GM18499 (cell line): ENCODE results near the gene NME9.
"Not testable (repeated sequence)": the region's sequence is repeated elsewhere in the genome, so short reads cannot be mapped to it uniquely, and the experiment has no call there.

Experiments used
- ATAC-seq: cut with Tn5 transposase; IDR thresholded peaks from one replicate; pipeline ENCODE4 v1.9.1; 2021; ENCODE audit warnings: moderate number of reproducible peaks; ENCODE audit not compliant: insufficient read depth, unreplicated experiment

Gene NME9, protein sequence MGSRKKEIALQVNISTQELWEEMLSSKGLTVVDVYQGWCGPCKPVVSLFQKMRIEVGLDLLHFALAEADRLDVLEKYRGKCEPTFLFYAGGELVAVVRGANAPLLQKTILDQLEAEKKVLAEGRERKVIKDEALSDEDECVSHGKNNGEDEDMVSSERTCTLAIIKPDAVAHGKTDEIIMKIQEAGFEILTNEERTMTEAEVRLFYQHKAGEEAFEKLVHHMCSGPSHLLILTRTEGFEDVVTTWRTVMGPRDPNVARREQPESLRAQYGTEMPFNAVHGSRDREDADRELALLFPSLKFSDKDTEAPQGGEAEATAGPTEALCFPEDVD

DNA sequence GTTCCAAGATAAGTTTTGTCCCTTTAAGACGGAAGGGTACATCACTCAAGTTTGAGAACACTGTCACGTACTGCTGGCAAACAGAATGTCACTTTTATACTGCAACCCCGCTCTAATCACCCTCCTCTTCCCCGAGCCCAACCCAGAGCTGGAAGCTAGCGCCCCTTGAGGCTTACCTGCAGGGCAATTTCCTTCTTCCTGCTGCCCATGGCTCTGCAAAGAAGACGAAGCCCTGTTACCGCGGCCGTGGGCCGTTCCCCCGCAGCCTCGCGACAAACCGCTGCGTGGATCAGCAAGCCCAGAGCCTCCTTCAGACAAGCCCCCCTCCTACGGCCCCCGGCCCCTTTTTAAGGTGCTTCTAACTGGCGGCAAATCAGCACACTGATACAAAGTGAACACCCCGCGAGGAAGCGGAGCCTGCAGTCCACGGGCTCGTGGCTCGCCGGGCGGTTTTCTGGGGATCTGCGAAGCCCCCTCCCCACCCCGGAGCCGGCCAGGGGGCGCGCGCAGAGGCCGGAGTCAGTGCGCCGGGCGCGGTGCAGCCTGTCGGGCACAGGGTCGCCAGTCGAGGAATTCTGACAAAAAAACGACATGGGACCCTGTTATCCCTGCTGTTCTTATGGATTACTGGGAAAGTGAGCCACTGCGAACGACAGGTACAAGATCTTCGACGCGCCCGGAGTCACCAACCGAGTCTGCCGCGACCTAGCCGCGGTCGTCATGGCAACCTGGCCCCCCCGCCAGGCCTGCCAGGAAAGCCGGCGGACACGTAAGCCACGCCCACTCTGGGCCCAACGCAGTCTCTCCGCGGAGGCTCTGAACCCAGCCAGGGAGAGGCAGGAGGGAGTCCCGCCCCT is at the start of gene NME9:
Gene NME9, minus strand, starts transcription at position 725 of the 857 bp plus-strand sequence. Its CDS starts 516 bp downstream, at position 209.
- ATAC-seq, result no peak

DNA sequence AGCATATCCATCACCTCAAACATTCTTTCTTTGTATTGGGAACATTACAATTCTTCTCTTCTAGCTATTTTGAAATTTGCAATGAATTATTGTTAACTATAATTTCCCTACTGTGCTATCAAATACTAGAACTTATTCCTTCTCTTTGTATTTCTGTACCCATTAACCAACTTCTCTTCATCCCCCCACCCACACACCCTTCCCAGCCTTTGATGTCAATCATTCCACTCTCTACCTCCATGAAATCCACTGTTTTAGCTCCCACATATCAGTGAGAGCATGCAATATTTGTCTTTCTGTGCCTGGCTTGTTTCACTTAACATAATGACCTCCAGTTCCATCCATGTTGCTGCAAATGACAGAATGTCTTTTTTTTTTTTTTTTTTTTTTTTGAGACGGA is 49.3 kb upstream of the NME9 start:
- ATAC-seq, result no peak

DNA sequence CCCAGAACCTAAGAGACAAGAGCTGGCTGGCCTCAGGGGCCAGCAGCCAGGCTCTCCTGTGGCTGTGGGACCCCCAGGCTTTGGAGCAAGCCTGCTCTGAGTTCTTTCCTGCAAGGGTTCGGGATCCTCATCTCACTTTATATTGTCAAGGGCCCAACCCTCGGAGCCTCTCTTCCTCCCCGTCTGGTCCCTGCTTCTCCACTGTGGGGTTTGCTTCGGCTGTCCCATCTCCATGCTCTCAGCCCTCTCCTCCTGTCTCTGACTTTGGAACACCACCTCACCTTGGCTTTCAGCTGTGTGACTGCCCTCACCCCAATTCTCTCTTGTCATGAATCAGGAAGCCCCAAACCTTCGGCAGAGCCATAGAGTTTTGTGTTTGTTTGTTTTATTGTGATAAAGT is 48.7 kb upstream of the NME9 start:
- no peak for ATAC-seq

DNA sequence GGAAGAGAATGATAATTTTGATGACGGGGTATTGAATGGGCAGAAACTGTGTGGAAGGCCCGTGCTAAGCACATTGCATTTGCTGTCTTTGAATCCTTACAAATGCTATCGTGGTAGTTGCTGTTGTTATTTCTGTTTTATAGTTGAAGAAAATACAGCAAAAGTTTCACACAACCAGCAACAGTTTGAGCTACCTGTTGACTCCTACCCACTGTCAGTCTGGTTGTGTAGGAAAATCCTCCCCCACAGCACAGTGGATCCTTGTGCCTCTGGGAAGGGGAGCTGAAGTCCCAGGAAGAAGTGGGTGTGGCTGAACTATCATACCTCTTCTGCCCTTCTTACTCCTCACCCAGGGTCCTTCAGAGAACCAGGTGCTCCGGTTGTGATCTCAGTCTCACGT is 48.2 kb upstream of the NME9 start:
- no peak for ATAC-seq

DNA sequence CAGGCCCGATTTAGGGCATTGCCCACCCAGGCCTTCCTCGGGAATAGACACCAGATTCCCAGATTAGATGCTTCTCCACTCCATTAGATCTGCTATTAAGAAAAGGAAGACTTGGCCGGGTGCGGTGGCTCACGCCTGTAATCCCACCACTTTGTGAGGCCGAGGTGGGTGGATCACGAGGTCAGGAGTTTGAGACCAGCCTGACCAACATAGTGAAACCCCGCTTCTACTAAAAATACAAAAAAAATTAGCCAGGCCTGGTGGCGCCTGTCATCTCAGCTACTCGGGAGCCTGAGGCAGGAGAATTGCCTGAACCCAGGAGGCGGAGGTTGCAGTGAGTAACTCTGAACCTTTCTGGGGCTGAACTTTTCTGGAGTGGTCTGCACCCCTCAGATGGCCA is 47.6 kb upstream of the NME9 start:
- ATAC-seq, result not testable (repeated sequence)

DNA sequence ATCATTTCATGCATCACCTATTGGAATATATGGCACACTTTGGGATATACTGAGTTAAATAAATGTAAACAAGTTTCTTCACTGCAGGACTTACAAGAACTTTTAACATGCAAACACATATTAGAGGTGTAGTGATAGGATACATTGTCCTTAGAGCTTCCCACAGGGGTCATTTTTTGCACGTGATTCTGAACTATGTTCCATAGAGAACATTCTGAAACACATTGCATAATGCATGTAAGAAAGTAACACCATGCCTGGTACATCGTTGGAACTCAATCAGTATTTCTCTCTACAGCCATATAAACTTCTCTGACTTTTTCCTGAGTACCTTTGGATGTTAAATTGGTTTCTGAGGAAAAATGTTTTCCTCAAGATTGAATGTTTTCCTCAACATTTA is 47.0 kb upstream of the NME9 start:
- no peak for ATAC-seq

DNA sequence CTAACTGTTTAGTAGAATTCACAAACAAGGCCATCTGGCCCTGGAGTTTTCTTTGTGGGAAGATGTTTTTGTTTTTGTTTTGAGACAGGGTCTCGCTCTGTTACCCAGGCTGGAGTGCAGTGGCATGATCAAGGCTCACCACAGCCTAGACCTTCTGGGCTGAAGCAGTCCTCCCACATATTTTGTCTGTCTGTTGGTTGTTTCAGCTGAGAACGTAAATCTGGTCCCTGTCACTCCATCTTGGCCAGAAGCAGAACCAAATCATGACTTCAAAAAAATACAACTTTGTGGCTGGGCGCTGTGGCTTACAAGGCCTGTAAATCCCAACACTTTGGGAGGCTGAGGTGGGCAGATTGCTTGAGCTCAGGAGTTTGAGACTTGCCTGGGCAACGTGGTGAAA is 45.8 kb upstream of the NME9 start:
- no peak for ATAC-seq

DNA sequence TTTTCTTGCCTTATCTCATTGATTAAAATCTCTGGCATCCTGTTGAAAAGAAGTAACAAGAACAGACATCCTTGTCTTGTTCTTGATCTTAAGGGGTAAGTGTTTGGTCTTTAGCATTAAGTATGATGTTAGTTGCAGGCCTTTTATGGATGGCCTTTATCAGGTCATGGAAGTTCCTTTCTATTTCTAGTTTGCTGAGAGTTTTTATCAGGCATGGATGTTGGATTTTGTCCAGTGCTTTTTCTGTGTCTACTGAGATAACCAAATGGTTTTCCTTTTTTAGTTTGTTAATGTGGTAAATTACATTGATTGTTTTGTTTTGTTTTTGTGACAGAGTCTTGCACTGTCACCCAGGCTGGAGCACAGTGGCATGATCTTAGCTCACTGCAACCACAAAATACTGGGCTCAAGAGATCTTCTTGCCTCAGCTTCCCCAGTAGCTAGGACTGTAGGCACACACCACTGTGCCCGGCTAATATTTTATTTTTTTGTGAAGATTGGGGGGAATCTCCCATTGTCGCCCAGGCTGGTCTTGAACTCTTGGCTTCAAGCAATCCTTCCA is 45.0 kb upstream of the NME9 start:
- ATAC-seq, result no peak

DNA sequence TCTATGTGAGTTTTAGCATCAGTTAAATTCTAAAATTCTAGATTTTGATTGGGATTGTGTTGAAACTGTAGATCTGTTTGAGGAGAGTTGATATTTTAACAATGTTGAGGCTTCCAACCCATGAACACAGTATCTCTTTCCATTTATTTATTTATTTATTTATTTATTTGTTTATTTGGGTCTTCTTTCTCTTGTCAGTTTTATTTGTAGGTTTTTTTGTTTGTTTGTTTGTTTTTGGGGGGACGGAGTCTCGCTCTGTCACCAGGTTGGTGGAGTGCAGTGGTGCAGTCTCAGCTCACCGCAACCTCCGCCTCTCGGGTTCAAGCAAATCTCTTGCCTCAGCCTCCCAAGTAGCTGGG is 44.1 kb upstream of the NME9 start:
- no peak for ATAC-seq

DNA sequence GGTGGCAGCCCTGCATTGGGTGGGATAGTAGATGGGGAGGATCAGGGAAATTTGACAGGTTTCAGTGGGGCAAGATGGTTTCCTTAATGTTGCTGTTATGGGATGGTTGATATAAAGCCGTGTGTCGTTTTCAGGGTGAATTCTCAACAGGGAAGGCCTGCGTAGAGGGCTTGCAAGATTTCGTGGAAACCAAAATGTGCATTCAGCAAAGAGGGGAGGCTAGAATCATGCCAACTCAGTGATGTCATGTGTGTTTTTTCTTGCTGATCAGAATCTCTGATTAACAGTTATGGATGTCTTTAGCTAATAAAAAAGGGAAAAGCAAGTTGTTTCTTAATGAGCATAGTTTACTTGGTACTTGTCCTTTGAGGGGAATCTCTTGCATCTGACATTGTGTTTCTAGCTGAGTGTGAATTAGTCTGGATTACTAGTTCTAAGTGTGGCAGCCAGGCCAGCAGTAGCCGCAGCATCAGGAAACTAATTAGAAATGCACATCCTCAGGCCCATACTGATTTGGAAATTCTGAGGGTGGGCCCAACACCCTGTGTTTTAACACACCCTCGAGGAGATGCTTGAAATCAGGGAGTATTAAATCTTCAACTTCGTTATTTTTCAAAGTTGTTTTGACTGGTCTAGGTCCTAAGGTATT is 43.6 kb upstream of the NME9 start:
- no peak for ATAC-seq

DNA sequence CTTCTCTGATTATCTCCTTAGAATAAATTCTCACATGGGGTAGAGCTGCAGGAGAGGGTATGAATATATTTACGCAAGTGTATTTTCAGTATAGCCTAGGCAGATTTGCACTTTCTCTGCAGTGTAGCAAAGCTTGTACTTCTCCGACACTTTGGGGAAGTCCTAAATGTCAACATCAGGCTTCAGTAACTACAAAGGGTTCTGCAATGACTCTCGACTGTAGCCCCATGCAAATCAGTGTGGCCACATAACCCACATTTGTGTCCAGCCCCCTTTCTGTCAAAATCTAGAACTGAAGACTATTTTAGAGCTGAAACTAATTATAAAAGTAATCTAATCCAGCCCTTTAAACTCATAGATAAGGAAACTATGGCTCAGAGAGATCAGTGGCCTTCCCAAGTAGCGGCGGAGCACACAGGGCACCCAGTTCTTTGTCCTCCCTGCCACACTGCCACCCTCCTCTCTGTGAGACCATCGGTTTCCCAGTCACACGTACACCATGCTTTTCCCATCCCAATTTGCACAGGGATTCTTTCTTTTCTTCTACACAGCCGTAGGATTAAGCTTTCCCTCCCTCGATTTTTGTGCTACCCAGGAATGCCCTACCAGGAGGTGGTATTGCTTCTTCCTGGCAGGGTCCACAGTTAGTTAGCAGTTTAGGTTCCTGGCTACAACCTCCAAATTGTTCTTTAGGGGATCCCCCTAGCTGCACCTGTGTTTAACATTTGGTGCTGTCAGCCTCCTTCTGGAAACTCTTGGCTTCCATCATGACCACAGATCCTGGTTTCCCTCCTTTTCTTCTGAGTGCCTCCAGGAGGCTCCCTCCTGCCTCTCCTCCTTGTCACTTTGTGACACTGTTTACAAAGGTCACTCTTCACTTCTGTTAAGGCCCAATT is 41.7 kb upstream of the NME9 start:
- ATAC-seq, result peak; percentile 99

DNA sequence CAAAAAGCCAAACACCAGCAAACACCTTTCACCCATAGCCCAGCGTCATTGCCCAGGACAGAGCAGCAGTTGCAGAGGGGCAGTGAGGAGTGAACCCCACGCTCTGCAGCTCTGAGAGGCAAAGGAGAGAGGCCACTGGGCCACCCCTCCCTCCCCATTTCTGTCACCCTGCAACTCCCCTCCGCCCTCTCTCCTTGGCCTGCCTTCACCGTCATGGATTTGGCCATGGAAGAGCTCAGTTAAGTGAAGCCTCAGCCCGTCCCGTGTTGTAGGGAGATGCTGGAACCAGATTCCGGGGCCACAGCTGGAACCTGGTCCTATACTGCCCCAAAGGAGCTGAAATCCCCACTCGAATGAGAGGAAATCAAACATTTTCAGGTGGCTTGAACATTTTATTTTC is 40.7 kb upstream of the NME9 start:
- ATAC-seq, result no peak

DNA sequence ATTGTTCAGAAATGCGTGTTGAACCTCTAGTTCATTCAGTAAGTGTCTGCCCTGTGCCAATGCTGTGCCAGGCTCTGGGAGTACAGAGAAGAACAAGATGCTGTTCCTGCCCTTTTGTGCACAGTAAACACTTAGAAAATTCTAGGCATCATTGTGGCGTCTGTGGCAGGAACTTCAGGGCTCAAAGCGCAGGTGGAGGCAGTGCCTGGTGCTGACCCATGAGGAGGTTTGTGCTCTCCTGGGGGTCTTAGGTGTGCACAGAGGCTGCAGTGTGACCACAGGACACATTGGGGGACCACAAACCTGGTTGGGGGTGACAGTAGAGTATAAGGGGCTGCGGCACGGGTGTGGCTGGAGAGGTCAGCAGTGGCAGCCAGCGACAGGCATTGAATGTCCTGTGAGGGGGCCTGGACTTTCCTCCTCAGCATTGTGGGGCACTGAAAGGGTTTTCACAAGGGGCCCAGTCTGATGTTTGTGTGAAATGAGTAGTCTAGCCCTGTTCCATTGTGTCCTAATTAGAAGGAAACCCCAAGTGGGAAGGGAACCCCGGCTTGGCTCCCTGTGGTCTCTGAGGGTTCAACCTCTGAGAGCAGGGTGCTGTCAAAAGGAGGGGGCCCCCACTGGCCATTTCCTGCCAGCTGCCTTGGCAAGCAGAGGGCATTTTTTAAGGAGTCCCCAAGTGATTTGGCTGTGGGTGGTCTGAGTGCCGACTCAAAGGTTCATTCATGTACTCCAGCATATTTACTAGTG is 39.7 kb upstream of the NME9 start:
- no peak for ATAC-seq

DNA sequence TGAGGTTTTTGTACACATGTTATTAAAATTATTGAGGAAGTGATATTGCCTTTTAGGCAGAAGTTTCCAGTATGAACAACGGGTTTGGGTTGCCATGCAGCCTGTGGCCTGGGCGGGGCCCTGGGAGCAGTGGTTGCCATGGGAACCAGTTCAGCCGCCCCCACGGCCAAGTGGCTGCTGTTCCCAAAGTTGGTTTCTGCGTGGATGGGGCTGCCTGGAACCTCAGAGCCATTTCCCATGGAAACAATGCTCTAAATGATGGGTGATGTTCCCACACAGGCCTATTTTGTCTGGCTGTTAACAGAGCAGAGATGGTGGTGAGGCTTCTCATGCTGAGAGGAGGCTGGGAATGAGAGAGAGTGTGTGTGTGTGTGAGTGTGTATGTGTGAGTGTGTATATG is 38.3 kb upstream of the NME9 start:
- ATAC-seq, result no peak

DNA sequence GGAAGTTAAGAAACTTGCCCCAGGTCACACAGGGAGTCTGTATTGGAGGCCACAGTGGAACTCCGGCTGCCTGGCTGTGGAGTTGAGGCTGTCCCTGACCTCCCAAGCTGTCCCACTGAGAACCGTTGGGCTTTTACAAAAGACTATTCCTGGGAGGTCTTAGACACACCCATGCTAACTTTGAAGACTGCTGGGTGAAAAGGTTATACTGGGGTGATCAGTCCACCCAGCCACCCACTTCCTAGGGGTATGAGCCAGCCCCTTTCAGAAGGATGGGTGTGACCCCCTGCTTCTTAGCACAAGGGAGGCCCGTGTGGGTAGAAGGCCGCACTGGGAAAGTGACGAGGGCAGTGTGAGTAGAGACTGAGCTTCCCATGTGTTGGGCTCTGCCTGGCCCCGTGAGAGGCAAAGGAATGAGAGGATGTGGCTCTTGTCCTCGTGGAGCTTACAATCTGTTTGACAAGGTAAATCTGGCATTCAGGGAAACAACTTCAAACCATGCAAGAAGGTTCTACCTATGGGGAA is 37.7 kb upstream of the NME9 start:
- no peak for ATAC-seq

DNA sequence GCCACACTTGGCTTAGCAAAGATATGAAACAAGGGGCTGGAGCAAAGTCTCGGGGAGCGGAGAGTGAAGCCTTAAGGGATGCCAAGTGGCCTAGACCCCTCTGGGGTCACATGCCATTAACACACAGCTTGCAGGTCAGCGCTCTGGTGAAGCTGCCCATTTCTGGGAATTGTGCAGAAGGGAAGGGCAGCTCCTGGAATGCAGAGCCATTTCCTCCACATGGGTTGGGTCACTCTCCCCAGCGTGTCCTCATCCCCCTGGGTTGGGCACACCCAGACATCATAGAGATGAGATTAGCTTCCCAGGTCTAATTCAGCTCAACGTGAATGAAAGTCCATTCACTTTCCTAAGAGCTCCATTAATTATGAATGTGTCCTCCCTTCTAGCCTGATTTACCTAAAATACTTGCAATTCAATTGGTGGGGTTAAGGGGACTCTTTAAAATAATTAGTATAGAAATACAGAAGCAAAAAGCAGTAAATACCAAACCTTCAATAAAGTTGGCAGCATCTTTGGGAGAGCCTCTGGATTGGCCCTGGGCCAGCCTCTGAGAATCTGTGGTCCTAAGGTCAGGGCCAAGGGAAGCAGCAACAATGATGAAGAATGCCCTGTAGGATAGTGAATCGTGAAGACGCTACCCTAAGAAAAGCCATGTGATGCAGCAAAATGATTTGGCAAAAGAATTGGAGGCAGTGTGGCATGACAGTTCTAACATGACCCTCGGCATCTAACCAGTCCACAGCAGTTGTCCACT is 36.5 kb upstream of the NME9 start:
- ATAC-seq, result no peak

DNA sequence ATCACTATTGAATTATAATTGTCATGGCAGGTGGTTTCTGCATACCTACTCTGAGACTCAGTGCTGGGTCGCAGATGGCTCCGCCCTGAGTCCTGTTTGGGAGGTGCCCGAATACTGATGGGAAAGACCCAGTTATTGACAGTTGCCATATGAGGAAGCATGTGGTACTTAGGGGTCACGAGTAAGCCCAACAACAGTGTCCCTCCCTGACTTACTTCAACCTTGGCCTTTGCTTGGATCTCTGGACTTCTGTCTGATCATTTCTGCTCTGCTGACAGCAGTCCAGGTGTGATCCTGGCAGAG is 35.6 kb upstream of the NME9 start:
- ATAC-seq, result no peak

DNA sequence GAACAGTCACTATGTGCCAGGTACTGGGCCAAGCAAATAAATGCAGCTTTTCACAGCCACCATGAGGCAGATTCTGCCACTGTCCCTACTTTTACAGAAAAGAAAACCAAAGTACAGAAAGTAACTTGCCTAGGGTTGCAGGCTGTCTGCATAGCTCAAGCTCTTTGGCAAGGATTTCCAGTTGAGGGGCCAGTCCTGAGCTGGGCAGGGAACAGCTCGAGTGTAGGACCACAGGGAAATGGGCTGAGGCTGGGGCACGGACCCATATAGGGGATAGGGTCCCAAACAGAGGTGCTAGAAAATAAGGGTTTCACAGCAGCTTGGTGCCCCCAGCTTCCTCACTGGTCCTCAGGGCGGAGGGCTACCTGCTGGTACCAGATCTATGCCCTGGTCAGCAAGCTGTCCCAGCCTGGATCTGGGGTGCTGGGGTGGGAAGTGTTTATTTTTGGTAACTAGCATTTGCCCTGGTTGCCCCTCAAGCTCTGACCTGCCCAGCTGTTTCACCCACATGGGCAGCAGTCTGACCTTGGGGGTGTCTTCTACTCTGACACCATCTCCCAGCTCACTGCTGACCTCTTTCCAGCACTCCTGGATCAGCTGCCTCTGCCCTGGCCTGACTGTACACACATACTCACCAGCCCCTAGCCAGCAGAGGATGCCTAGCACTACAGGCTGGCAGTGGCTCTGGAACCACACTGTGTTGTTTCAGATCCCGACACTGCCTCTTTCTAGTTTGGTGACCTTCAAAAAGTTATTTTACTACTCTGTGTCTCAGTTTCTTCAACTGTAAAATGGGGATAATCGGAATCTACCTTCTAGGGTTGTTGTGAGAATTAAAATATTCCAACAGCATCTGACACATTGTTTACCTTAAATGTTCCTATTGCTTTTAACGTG is 35.0 kb upstream of the NME9 start:
- ATAC-seq, result no peak
